ENCODE data around the gene ST3GAL3.

The ST3GAL3 gene

GRCh38 chr1:43937179-43937865 is 230.0 kb downstream of the ST3GAL3 start:
- TF ChIP-seq CTCF (IDR thresholded peaks at IDR 0.05; ENCODE audit: extremely low read depth, insufficient read depth, missing control alignments): no peak
- DNase-seq (ENCODE audit: low spot score): no peak
- in situ Hi-C loops (cut with MboI; ENCODE audit: low pct_unique_long_range_greater_than_20kb, low sequenced_read_pairs, unreplicated experiment): loop anchor here (10.0 to 25.0 kb wide), 2 partner anchors 173 to 400 kb away; partner anchors contain the start of gene PTPRF

- in situ Hi-C loops (cut with MboI; ENCODE audit: low pct_unique_long_range_greater_than_20kb, low sequenced_read_pairs, unreplicated experiment): loop anchor here (10.0 to 25.0 kb wide), 2 partner anchors 174 to 401 kb away; partner anchors contain the start of gene PTPRF
- TF ChIP-seq CTCF (IDR thresholded peaks at IDR 0.05; ENCODE audit: extremely low read depth, insufficient read depth, missing control alignments): no peak
- no peak for DNase-seq (ENCODE audit: low spot score)
Measured at GRCh38 chr1:43938383-43938782, 231.0 kb downstream of the ST3GAL3 start.

GRCh38 chr1:43938892-43939587 is 231.7 kb downstream of the ST3GAL3 start:
- no peak for TF ChIP-seq CTCF (IDR thresholded peaks at IDR 0.05; ENCODE audit: extremely low read depth, insufficient read depth, missing control alignments)
- DNase-seq (ENCODE audit: low spot score): no peak
- in situ Hi-C loops (cut with MboI; ENCODE audit: low pct_unique_long_range_greater_than_20kb, low sequenced_read_pairs, unreplicated experiment): loop anchor here (10.0 to 25.0 kb wide), 2 partner anchors 174 to 402 kb away; partner anchors contain the start of gene PTPRF

GRCh38 chr1:43942411-43942810 is 235.1 kb downstream of the ST3GAL3 start:
- in situ Hi-C loops (cut with MboI; ENCODE audit: low pct_unique_long_range_greater_than_20kb, low sequenced_read_pairs, unreplicated experiment): loop anchor here (25.0 kb wide), 1 partner anchor 405 kb away; the partner anchor contains the start of gene PTPRF
- DNase-seq (ENCODE audit: low spot score): no peak
- TF ChIP-seq CTCF (IDR thresholded peaks at IDR 0.05; ENCODE audit: extremely low read depth, insufficient read depth, missing control alignments): no peak

- in situ Hi-C loops (cut with MboI; ENCODE audit: low pct_unique_long_range_greater_than_20kb, low sequenced_read_pairs, unreplicated experiment): loop anchor here (25.0 kb wide), 1 partner anchor 408 kb away; the partner anchor contains the start of gene PTPRF
- DNase-seq (ENCODE audit: low spot score): no peak
- no peak for TF ChIP-seq CTCF (IDR thresholded peaks at IDR 0.05; ENCODE audit: extremely low read depth, insufficient read depth, missing control alignments)
Measured at GRCh38 chr1:43944860-43945259, 237.5 kb downstream of the ST3GAL3 start.

- in situ Hi-C loops (cut with MboI; ENCODE audit: low pct_unique_long_range_greater_than_20kb, low sequenced_read_pairs, unreplicated experiment): loop anchor here (25.0 kb wide), 1 partner anchor 408 kb away; the partner anchor contains the start of gene PTPRF
- no peak for DNase-seq (ENCODE audit: low spot score)
- TF ChIP-seq CTCF (IDR thresholded peaks at IDR 0.05; ENCODE audit: extremely low read depth, insufficient read depth, missing control alignments): no peak
Measured at GRCh38 chr1:43945674-43946235, 238.4 kb downstream of the ST3GAL3 start.
